LNCaP clone FGC (cell line): ENCODE results near the gene SHMT2.

Experiments
- DNase-seq: peaks from one replicate; pipeline ENCODE4 v3.0.0-alpha.2; 2011; ENCODE audit warnings: low read depth
- H3K4me3 ChIP-seq: 2 replicates; pipeline ENCODE4 v1.5.1; 2011; ENCODE audit warnings: mild to moderate bottlenecking, low read depth, low read length, control low read depth
- CTCF ChIP-seq: IDR thresholded peaks from 2 replicates; pipeline ENCODE4 v1.5.1; 2012; ENCODE audit warnings: mild to moderate bottlenecking; ENCODE audit not compliant: control insufficient read depth, insufficient read depth; ENCODE audit errors: extremely low read depth

Gene SHMT2

GRCh38 chr12:57216921-57217879 lies 12.3 kb upstream of the SHMT2 start:
- DNase-seq, result no peak
- no peak for TF ChIP-seq CTCF
- peak overlapping the region; percentile 81 for H3K4me3 ChIP-seq

GRCh38 chr12:57218030-57218853 lies 11.3 kb upstream of the SHMT2 start:
- no peak for DNase-seq
- H3K4me3 ChIP-seq, result peak overlapping the region; percentile 81
- TF ChIP-seq CTCF, result no peak

GRCh38 chr12:57219205-57219992 lies 10.1 kb upstream of the SHMT2 start:
- H3K4me3 ChIP-seq, result peak overlapping the region; percentile 81
- TF ChIP-seq CTCF, result no peak
- DNase-seq, result no peak

- no peak for TF ChIP-seq CTCF
- H3K4me3 ChIP-seq, result no peak overlapping the region
- DNase-seq, result no peak
Measured at GRCh38 chr12:57219993-57220754, 9.3 kb upstream of the SHMT2 start.

- H3K4me3 ChIP-seq, result no peak overlapping the region
- TF ChIP-seq CTCF, result no peak
- no peak for DNase-seq
Measured at GRCh38 chr12:57220770-57221168, 8.7 kb upstream of the SHMT2 start.
